Measurements from ENCODE around the gene MGAT4D. TPM values are rescaled to one million over a fixed set of nuclear protein-coding genes. Genes with fewer than 3 reads are reported as not detected.

Gene MGAT4D
- total and polyA plus RNA-seq, 10 of the 15 experiments (the other 5 are each of a cell fraction or from before 2014, with no cell fraction given): not detected

DNA sequence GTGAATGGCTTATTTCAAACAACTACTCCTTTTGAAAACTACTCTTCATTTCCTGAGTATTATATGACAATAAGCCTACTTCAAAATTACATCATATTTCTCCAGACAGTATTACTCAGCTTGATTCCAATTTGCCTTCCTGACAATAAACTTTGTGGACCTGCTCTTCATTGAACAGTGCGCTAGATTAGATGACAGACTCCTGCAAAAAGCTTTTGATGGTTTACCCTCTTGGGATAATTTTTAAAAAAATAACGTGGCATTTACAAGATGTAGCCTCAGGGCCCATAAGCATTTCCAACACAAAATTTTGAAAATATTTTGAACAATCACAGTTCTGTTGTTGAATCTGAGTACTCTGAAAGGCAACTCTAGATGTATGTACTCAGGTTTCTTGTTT, 25.9 kb downstream of the MGAT4D start:
- Histone ChIP-seq H4K20me1 (ENCODE audit: control insufficient read depth, insufficient read depth) (no peaks in the 10 kb centered on the region), H3K4me2 (ENCODE audit: control insufficient read depth, insufficient read depth) (no peak overlapping the region), H3K79me2 (ENCODE audit: control insufficient read depth, insufficient read depth, low read length) (no peaks in the 10 kb centered on the region), H3K36me3 (ENCODE audit: control insufficient read depth in 2 of 2, insufficient read depth in 2 of 2, low read length in 1 of 2) (no peaks in the 10 kb centered on the region), H3K27me3 (replicated peaks in 1 of 2; ENCODE audit: control insufficient read depth in 2 of 2, insufficient read depth in 2 of 2, low read length in 1 of 2) (no peaks in the 10 kb centered on the region), H3K4me3 (no peak overlapping the region), H3K9me3 (replicated peaks; ENCODE audit: control insufficient read depth, insufficient read depth, low read length) (no peaks in the 10 kb centered on the region), H3K4me1 (ENCODE audit: control insufficient read depth, insufficient read depth, low read length) (no peaks in the 10 kb centered on the region), H3K27ac (ENCODE audit: control insufficient read depth, insufficient read depth) (no peak overlapping the region), H3K9ac (ENCODE audit: control insufficient read depth, insufficient read depth, low read length) (no peak overlapping the region), H2AFZ (ENCODE audit: control insufficient read depth, low read depth, low read length) (no peak overlapping the region)
- FAIRE-seq: no peak
- CTCF ChIA-PET: no interaction called here
- SMC1A ChIA-PET (ENCODE audit: uncharacterized antibody, unreplicated experiment): no interaction called here
- RAD21 ChIA-PET (ENCODE audit: unreplicated experiment): no interaction called here
- WGBS (ENCODE audit: insufficient coverage, insufficient replicate concordance, low lambda C conversion rate, missing lambda C conversion rate): 44% methylated on average over 2 of the region's 2 CpGs
- no peak for DNase-seq (ENCODE audit: low read depth, low spot score)
- intact Hi-C loops (cut with micrococcal nuclease; ENCODE audit: unreplicated experiment): no loop called here
- POLR2A ChIA-PET: no interaction called here
- no peak for ATAC-seq
- BruUV-seq (replicated peaks): no TSS peak
- TF ChIP-seq CBX5 (IDR thresholded peaks at IDR 0.05; ENCODE audit: low read depth) (no peak), CBFB (IDR thresholded peaks at IDR 0.05; ENCODE audit: low read depth) (no peak), NRF1 (conservative IDR thresholded peaks at IDR 0.05; ENCODE audit: low read depth, low read length) (no peak), EZH2 (IDR thresholded peaks at IDR 0.05; ENCODE audit: borderline replicate concordance, control insufficient read depth, low read depth, low read length) (no peak)
- TF ChIP-seq, protein P1, sequence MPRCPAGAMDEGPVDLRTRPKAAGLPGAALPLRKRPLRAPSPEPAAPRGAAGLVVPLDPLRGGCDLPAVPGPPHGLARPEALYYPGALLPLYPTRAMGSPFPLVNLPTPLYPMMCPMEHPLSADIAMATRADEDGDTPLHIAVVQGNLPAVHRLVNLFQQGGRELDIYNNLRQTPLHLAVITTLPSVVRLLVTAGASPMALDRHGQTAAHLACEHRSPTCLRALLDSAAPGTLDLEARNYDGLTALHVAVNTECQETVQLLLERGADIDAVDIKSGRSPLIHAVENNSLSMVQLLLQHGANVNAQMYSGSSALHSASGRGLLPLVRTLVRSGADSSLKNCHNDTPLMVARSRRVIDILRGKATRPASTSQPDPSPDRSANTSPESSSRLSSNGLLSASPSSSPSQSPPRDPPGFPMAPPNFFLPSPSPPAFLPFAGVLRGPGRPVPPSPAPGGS (IDR thresholded peaks at IDR 0.05; ENCODE audit: borderline replicate concordance, insufficient read depth, low read depth, low read length, poor library complexity, severe bottlenecking): no peak
- in situ Hi-C loops (cut with MboI): no loop called here
